GM18526 (cell line): ENCODE data around the gene TENM4.

ENCODE experiments used
- POLR2A ChIP-seq: IDR thresholded peaks from 3 replicates; pipeline ENCODE4 v1.6.1; 2011; ENCODE audit not compliant: insufficient read length; ENCODE audit errors: extremely low read depth

Gene TENM4

GRCh38 chr11:79025622-79026021 is 415.2 kb downstream of the TENM4 start:
- no peak for TF ChIP-seq POLR2A

- no peak for TF ChIP-seq POLR2A
Observed at GRCh38 chr11:79025097-79025496, 415.7 kb downstream of the TENM4 start.

- TF ChIP-seq POLR2A = no peak
Observed at GRCh38 chr11:79022265-79022664, 418.6 kb downstream of the TENM4 start.

- no peak for TF ChIP-seq POLR2A
Observed at GRCh38 chr11:79021601-79022000, 419.2 kb downstream of the TENM4 start.

GRCh38 chr11:79019975-79020374 is 420.9 kb downstream of the TENM4 start:
- no peak for TF ChIP-seq POLR2A

GRCh38 chr11:79019277-79019676 is 421.6 kb downstream of the TENM4 start:
- TF ChIP-seq POLR2A = no peak

- TF ChIP-seq POLR2A = no peak
Observed at GRCh38 chr11:79018371-79018849, 422.4 kb downstream of the TENM4 start.

- TF ChIP-seq POLR2A = no peak
Observed at GRCh38 chr11:79017811-79018210, 423.0 kb downstream of the TENM4 start.

GRCh38 chr11:79013509-79013908 is 427.3 kb downstream of the TENM4 start:
- no peak for TF ChIP-seq POLR2A

- TF ChIP-seq POLR2A = no peak
Observed at GRCh38 chr11:79011357-79011756, 429.5 kb downstream of the TENM4 start.

GRCh38 chr11:79007771-79008402 is 432.9 kb downstream of the TENM4 start:
- TF ChIP-seq POLR2A = no peak

GRCh38 chr11:79006854-79007253 is 434.0 kb downstream of the TENM4 start:
- TF ChIP-seq POLR2A = no peak

GRCh38 chr11:78996007-78996406 is 444.8 kb downstream of the TENM4 start:
- no peak for TF ChIP-seq POLR2A

- TF ChIP-seq POLR2A = no peak
Observed at GRCh38 chr11:78995171-78995570, 445.7 kb downstream of the TENM4 start.

- TF ChIP-seq POLR2A = no peak
Observed at GRCh38 chr11:78993802-78994430, 446.9 kb downstream of the TENM4 start.

- no peak for TF ChIP-seq POLR2A
Observed at GRCh38 chr11:78991681-78992080, 449.1 kb downstream of the TENM4 start.

GRCh38 chr11:78990261-78990660 is 450.6 kb downstream of the TENM4 start:
- no peak for TF ChIP-seq POLR2A

GRCh38 chr11:78987748-78988147 is 453.1 kb downstream of the TENM4 start:
- TF ChIP-seq POLR2A = no peak

GRCh38 chr11:78986305-78986704 is 454.5 kb downstream of the TENM4 start:
- TF ChIP-seq POLR2A = no peak
